Measurements from ENCODE around the gene HYAL1.

- TF ChIP-seq ZNF274 (IDR thresholded peaks at IDR 0.05; ENCODE audit: low read depth, low read length) (no peak), YY1 (IDR thresholded peaks at IDR 0.05; ENCODE audit: insufficient read depth, insufficient read length) (no peak)
Observed at GRCh38 chr3:50327129-50327528, 23.8 kb upstream of the HYAL1 start.

Data from NT2/D1 (cell line).